Endothelial cell of umbilical vein (primary cell): Measurements from ENCODE around the gene FAM13C. TPM values are rescaled to one million over a fixed set of nuclear protein-coding genes. Genes with fewer than 3 reads are reported as not detected.

Experiments used
- BruUV-seq: library from RNA; stranded (reverse); fragments of 400-500 nt; replicated peaks from 2 replicates; lab custom pipeline; 2021; lab: Mats Ljungman, UMichigan
- CTCF ChIA-PET: fragments of 300-600, 350-600 bp; sonication (Branson Sonifier 250); formaldehyde crosslinking; loops from one replicate; lab custom pipeline; 2021; ENCODE audit warnings: antibody characterized with exemption, inconsistent platforms; lab: Charles Lee
- POLR2A ChIA-PET: fragments of 300-600, 350-600 bp; sonication (Branson Sonifier 250); formaldehyde crosslinking; loops from one replicate; lab custom pipeline; 2021; ENCODE audit warnings: antibody characterized with exemption, inconsistent platforms; lab: Charles Lee
- DNase-seq: peaks from one replicate; pipeline ENCODE4 v3.0.0-alpha.2; 2011; ENCODE audit warnings: low read depth, low spot score
- FAIRE-seq: peaks from 2 replicates; lab custom pipeline; 2011; peaks lifted over from hg19 to GRCh38; lab: Jason Lieb, UNC
- H2AFZ ChIP-seq: 2 replicates; pipeline ENCODE4 v1.6.0; 2012; ENCODE audit warnings: low read depth, low read length, control low read depth, inconsistent platforms
- H3K27ac ChIP-seq: 2 replicates; pipeline ENCODE4 v1.5.1; 2011; ENCODE audit warnings: low read depth, mild to moderate bottlenecking, control low read depth, low read length, moderate library complexity; ENCODE audit not compliant: insufficient read depth
- H3K27me3 ChIP-seq, 2 experiments: 2 replicates each; pipeline versions ENCODE4 v1.6.0 to v1.6.1; 2011; ENCODE audit warnings: low read length in 2 of 2, mixed read lengths in 1 of 2; ENCODE audit not compliant: control insufficient read depth in 2 of 2, insufficient read depth in 2 of 2
- H3K36me3 ChIP-seq, 2 experiments: 2 replicates in 1 of 2; 3 replicates in 1 of 2; pipeline ENCODE4 v1.5.1; 2011; ENCODE audit warnings: low read length in 2 of 2, mild to moderate bottlenecking in 1 of 2, moderate library complexity in 1 of 2; ENCODE audit not compliant: control insufficient read depth in 2 of 2, insufficient read depth in 2 of 2; ENCODE audit errors: extremely low read depth in 1 of 2
- H3K4me1 ChIP-seq: 3 replicates; pipeline ENCODE4 v1.5.1; 2011; ENCODE audit warnings: mild to moderate bottlenecking, low read length; ENCODE audit not compliant: control insufficient read depth, insufficient read depth; ENCODE audit errors: extremely low read depth
- H3K4me2 ChIP-seq: 2 replicates; pipeline ENCODE4 v1.6.1; 2011; ENCODE audit warnings: low read length, control low read depth, mixed read lengths; ENCODE audit not compliant: insufficient read depth
- H3K4me3 ChIP-seq, 3 experiments: fragments of 200-600 bp in 1 of 3; sonication (generic), shearing (Covaris generic) in 1 of 3; replicated peaks in 1 of 3; 2 replicates each; pipeline ENCODE4 v1.5.1; 2011 to 2016; ENCODE audit warnings: control low read depth in 3 of 3, low read length in 3 of 3, mild to moderate bottlenecking in 2 of 3, inconsistent platforms in 1 of 3, low read depth in 1 of 3, moderate library complexity in 1 of 3; ENCODE audit not compliant: insufficient read depth in 1 of 3
- H3K79me2 ChIP-seq: 2 replicates; pipeline ENCODE4 v1.6.0; 2012; ENCODE audit warnings: low read length, inconsistent platforms; ENCODE audit not compliant: control insufficient read depth, insufficient read depth
- H3K9ac ChIP-seq: replicated peaks from 2 replicates; pipeline ENCODE3; 2011; ENCODE audit warnings: low read length, control low read depth; ENCODE audit not compliant: insufficient read depth; ENCODE audit errors: extremely low read depth
- H3K9me1 ChIP-seq: replicated peaks from 3 replicates; pipeline ENCODE4 v1.6.0; 2011; ENCODE audit warnings: mild to moderate bottlenecking, low read length; ENCODE audit not compliant: control insufficient read depth, insufficient read depth; ENCODE audit errors: extremely low read depth
- H3K9me3 ChIP-seq: replicated peaks from 2 replicates; pipeline ENCODE4 v1.5.1; 2012; ENCODE audit warnings: low read length, inconsistent platforms; ENCODE audit not compliant: control insufficient read depth, insufficient read depth
- H4K20me1 ChIP-seq: replicated peaks from 2 replicates; pipeline ENCODE3; 2011; ENCODE audit warnings: mild to moderate bottlenecking, low read length; ENCODE audit not compliant: control insufficient read depth, insufficient read depth; ENCODE audit errors: extremely low read depth
- EZH2 ChIP-seq: IDR thresholded peaks from 2 replicates; pipeline ENCODE4 v1.6.1; 2012; ENCODE audit warnings: borderline replicate concordance, low read depth, mild to moderate bottlenecking, moderate library complexity, low read length, inconsistent platforms; ENCODE audit not compliant: severe bottlenecking
- FOS ChIP-seq: IDR thresholded peaks from 2 replicates; pipeline ENCODE4 v1.6.1; 2011; ENCODE audit warnings: mild to moderate bottlenecking, low read length, moderate library complexity, borderline replicate concordance; ENCODE audit not compliant: insufficient read depth
- GATA2 ChIP-seq: IDR thresholded peaks from 2 replicates; pipeline ENCODE4 v1.7.0; 2011; ENCODE audit warnings: low read depth, mild to moderate bottlenecking, moderate library complexity, mixed read lengths, low read length; ENCODE audit not compliant: insufficient read length, insufficient read depth
- JUN ChIP-seq: IDR thresholded peaks from 2 replicates; pipeline ENCODE4 v1.6.1; 2011; ENCODE audit warnings: borderline replicate concordance, low read depth; ENCODE audit not compliant: insufficient read length, insufficient read depth
- MYC ChIP-seq: IDR thresholded peaks from one replicate; pipeline ENCODE4 v1.6.1; 2011; ENCODE audit warnings: mild to moderate bottlenecking, low read depth, low read length
- POLR2A ChIP-seq: IDR thresholded peaks from 2 replicates; pipeline ENCODE4 v1.6.1; 2012; ENCODE audit warnings: low read depth, mild to moderate bottlenecking, control low read depth, low read length
- POLR2AphosphoS5 ChIP-seq: IDR thresholded peaks from 2 replicates; pipeline ENCODE4 v1.6.1; 2012; ENCODE audit warnings: low read depth, mild to moderate bottlenecking, control low read depth, low read length, moderate library complexity; ENCODE audit not compliant: insufficient read depth
- dilution Hi-C: fragments of 300-500 bp; cut with MboI; formaldehyde crosslinking; loops from one replicate; pipeline ENCODE4 v1.15.0; 2019; ENCODE audit warnings: low sequenced_read_pairs; ENCODE audit not compliant: extremely low pct_ligation_motif_present
- intact Hi-C: fragments of 100-400 bp; cut with micrococcal nuclease; formaldehyde crosslinking; loops from one replicate; pipeline ENCODE4 v1.10.0; 2022
- polyA plus RNA-seq, 4 experiments: library from polyadenylated mRNA; depleted of rRNA in 3 of 4; stranded (reverse) in 3 of 4; unstranded in 1 of 4; fragments of >200 nt; gene quantifications; 2 replicates each; pipeline versions ENCODE4 v1.2.1 to v1.2.3, GENCODE V29; 2011 to 2012; ENCODE audit warnings: missing spikeins in 1 of 4
- total RNA-seq: library from RNA; stranded (reverse); gene quantifications from 2 replicates; pipeline ENCODE4 v1.2.3, GENCODE V29; 2021
- TF ChIP-seq, protein P1 (sequence below): IDR thresholded peaks from 2 replicates; pipeline ENCODE4 v1.6.1; 2011; ENCODE audit not compliant: insufficient read depth, insufficient read length
- TF ChIP-seq, protein P2 (sequence below), 2 donors: IDR thresholded peaks; 1 replicate in 1 of 2; 2 replicates in 1 of 2; pipeline ENCODE4 v1.5.1; 2011; ENCODE audit warnings: low read length in 2 of 2, mild to moderate bottlenecking in 2 of 2, moderate library complexity in 2 of 2, control low read depth in 1 of 2, inconsistent platforms in 1 of 2, low read depth in 1 of 2; ENCODE audit not compliant: insufficient read depth in 1 of 2; ENCODE audit errors: extremely low read depth in 1 of 2

FAM13C gene
- total and polyA plus RNA-seq, 2 donors (not counting 3 experiments of a cell fraction or from before 2014, with no cell fraction given) = 0.03 TPM; not detected in 1

DNA sequence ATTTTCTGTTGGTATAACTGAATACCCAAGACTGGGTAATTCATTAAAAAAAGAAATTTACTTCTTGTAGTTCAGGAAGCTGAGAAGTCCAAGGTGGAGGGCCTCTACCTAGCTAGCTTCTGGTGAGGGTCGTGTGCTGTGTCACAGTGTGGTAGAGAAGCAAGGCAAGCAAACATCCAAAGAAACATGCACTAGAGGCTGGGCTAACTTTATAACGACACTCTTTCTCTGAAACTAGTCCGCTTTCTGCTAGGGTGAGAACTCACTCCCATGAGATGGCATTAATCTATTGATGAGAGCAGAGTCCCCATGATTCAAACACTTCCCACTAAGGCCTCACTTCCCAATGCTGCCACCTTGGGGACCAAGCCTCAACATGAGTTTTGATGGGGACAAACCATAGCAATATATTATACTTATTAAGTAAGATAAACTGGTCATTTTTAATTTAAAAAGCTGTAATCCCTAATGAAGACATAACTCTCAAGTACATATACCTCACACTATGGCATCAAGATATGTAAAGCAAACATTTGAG lies 135.1 kb downstream of the FAM13C start:
- no peaks in the 10 kb centered on the region for H3K9me1 ChIP-seq
- intact Hi-C loops (no loop called here), dilution Hi-C loops (no loop called here)
- H3K9me3 ChIP-seq = no peaks in the 10 kb centered on the region
- no peaks in the 10 kb centered on the region for H4K20me1 ChIP-seq
- CTCF ChIA-PET = no interaction called here
- H3K9ac ChIP-seq = no peak overlapping the region
- no peaks in the 10 kb centered on the region for H3K36me3 ChIP-seq
- no peak overlapping the region for H3K27ac ChIP-seq
- no peaks in the 10 kb centered on the region for H3K4me1 ChIP-seq
- TF ChIP-seq POLR2AphosphoS5 (no peak), EZH2 (no peak), GATA2 (no peak), POLR2A (no peak), JUN (no peak), FOS (no peak), MYC (no peak)
- TF ChIP-seq, protein P1, sequence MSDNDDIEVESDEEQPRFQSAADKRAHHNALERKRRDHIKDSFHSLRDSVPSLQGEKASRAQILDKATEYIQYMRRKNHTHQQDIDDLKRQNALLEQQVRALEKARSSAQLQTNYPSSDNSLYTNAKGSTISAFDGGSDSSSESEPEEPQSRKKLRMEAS = no peak
- TF ChIP-seq, protein P2, sequence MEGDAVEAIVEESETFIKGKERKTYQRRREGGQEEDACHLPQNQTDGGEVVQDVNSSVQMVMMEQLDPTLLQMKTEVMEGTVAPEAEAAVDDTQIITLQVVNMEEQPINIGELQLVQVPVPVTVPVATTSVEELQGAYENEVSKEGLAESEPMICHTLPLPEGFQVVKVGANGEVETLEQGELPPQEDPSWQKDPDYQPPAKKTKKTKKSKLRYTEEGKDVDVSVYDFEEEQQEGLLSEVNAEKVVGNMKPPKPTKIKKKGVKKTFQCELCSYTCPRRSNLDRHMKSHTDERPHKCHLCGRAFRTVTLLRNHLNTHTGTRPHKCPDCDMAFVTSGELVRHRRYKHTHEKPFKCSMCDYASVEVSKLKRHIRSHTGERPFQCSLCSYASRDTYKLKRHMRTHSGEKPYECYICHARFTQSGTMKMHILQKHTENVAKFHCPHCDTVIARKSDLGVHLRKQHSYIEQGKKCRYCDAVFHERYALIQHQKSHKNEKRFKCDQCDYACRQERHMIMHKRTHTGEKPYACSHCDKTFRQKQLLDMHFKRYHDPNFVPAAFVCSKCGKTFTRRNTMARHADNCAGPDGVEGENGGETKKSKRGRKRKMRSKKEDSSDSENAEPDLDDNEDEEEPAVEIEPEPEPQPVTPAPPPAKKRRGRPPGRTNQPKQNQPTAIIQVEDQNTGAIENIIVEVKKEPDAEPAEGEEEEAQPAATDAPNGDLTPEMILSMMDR (IDR thresholded peaks at IDR 0.05; ENCODE audit: extremely low read depth in 1 of 2, insufficient read depth in 1 of 2, low read depth in 1 of 2, low read length in 2 of 2) = no peak
- H3K4me3 ChIP-seq = no peak overlapping the region
- H3K79me2 ChIP-seq = no peaks in the 10 kb centered on the region
- no peaks in the 10 kb centered on the region for H3K27me3 ChIP-seq
- POLR2A ChIA-PET = no interaction called here
- H3K4me2 ChIP-seq = no peak overlapping the region
- BruUV-seq = no TSS peak
- no peak for DNase-seq
- no peak for FAIRE-seq
- no peak overlapping the region for H2AFZ ChIP-seq
